AG10803 (cell line): ENCODE measurements around the gene AMPD2.

Experiments used
- DNase-seq: peaks from one replicate; pipeline ENCODE4 v3.0.0; 2010; ENCODE audit warnings: low read depth
- H3K4me3 ChIP-seq: 2 replicates; pipeline ENCODE4 v1.5.1; 2011; ENCODE audit warnings: mild to moderate bottlenecking, low read length, control low read depth
- TF ChIP-seq, protein P1 (sequence below): conservative IDR thresholded peaks from 2 replicates; pipeline ENCODE4 v1.5.1; 2011; ENCODE audit warnings: mild to moderate bottlenecking, low read length, control low read depth, inconsistent platforms

The AMPD2 gene

GRCh38 chr1:109630081-109630897, 10.7 kb downstream of the AMPD2 start:
- TF ChIP-seq, protein P1, sequence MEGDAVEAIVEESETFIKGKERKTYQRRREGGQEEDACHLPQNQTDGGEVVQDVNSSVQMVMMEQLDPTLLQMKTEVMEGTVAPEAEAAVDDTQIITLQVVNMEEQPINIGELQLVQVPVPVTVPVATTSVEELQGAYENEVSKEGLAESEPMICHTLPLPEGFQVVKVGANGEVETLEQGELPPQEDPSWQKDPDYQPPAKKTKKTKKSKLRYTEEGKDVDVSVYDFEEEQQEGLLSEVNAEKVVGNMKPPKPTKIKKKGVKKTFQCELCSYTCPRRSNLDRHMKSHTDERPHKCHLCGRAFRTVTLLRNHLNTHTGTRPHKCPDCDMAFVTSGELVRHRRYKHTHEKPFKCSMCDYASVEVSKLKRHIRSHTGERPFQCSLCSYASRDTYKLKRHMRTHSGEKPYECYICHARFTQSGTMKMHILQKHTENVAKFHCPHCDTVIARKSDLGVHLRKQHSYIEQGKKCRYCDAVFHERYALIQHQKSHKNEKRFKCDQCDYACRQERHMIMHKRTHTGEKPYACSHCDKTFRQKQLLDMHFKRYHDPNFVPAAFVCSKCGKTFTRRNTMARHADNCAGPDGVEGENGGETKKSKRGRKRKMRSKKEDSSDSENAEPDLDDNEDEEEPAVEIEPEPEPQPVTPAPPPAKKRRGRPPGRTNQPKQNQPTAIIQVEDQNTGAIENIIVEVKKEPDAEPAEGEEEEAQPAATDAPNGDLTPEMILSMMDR, result peak; percentile 1; the same call in 1 of the 2 replicates
- no peak overlapping the region for H3K4me3 ChIP-seq
- DNase-seq, result no peak

- TF ChIP-seq, protein P1, result no peak; the same call in 1 of the 2 replicates
- H3K4me3 ChIP-seq, result no peak overlapping the region
- no peak for DNase-seq
Measured at GRCh38 chr1:109630898-109631512, 11.4 kb downstream of the AMPD2 start.

GRCh38 chr1:109631513-109632505, 12.2 kb downstream of the AMPD2 start:
- TF ChIP-seq, protein P1, result no peak
- no peak for DNase-seq
- H3K4me3 ChIP-seq, result no peak overlapping the region

- H3K4me3 ChIP-seq, result no peak overlapping the region
- DNase-seq, result no peak
- TF ChIP-seq, protein P1, result no peak
Measured at GRCh38 chr1:109632671-109633346, 13.2 kb downstream of the AMPD2 start.

GRCh38 chr1:109634292-109634691, 14.7 kb downstream of the AMPD2 start:
- TF ChIP-seq, protein P1, result no peak
- H3K4me3 ChIP-seq, result no peak overlapping the region
- no peak for DNase-seq

DNA sequence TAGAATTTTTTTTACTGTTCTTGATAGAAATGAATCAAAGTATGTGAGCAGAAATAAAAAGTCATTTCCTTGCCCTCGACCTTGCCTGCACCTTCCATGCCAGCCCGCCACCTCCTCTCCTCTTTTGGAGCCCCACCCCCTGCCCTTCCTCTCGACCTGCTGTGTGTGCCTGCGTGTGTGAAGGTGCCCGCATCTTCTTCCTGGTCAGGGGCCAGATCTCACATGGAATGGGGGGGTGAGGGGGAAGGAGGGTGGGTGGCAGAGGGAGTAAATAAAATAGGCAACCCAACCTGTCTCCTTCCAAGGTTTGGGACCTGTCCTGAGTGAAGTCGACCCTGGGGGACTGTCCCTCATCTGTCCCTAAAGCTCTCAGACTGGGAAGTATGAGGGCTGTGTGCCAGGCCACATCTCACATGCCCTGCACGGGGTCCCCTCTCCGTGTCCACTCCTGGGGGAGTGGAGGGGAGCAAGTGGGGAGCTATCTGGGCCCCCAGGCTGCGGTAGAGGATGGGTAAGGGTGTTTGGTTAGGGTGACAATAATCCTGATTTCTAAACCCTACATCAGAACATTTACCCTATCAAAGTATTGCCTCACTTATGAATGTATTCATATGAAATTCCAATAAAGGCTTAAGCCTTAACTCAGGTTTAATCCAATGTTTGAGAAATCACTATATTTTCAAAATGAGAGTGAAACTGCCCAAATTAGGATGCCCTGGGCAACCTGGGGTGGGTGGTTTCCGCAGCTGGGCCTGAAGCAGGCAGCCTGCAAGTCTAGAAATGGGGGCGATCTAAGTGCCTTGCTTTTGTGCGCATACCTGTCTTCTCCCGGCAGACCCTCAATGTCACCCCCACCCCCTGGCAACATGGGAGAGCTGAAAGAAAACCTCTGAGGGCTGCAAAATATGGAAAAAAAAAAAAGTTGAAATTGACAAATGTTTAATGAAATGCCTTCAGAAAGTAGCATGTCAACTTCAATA, 15.4 kb downstream of the AMPD2 start:
- H3K4me3 ChIP-seq, result no peak overlapping the region
- TF ChIP-seq, protein P1, result no peak

More for the DNA sequence above, 15.4 kb downstream of the AMPD2 start:
- DNase-seq, result no peak
